RPMI8226 (cell line): ENCODE data around the gene RNF141.

Experiments used
- DNase-seq: peaks from one replicate; pipeline ENCODE4 v3.0.0-alpha.2; 2015

The RNF141 gene

GRCh38 chr11:10497371-10498021 lies 43.5 kb downstream of the RNF141 start:
- no peak for DNase-seq

DNA sequence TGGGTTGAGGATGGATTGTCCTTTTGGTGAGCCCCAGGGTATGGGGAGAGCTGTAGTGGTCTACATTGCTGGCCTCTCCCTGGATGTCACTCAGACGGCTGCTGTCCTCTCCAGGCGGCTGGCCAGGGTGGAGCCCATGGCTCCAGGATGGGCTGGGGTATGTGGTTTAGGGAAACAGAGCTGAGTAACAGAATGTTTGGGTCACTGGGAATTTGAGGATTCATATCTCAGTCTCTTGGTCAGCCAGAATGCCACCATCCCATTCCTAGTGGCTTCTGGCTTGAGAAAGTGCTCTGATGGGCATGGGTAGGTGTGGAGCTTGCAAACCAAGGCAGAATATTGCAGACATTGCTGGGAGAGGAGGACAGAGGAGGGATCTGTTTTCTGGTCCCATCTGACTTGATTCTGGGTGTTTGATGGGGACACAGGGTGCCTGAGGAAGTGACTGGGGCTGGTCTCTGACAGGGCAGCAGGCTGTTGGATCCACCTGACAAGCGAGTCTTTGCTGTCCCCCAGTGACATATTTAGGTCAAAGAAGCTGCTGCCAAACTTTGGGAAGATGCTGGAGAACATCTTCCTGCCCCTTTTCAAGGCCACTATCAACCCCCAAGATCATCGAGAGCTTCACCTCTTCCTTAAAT lies 44.6 kb downstream of the RNF141 start:
- no peak for DNase-seq

DNA sequence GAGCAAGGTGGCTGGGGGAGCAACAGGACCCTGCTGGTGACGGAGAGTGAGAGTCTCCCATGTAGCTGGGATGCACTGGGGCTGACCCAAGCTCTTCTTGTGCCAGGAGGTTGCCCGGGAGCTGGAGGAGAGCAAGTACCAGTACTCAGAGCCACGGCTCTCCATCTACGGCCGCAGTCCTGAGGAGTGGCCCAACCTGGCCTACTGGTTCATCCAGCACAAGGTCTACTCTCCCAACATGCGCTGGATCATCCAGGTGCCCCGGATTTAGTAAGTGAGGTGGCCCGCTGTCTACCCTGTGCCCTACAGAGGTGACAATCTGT lies 45.6 kb downstream of the RNF141 start:
- no peak for DNase-seq

- no peak for DNase-seq
Measured at GRCh38 chr11:10494636-10495463, 46.1 kb downstream of the RNF141 start.

- no peak for DNase-seq
Measured at GRCh38 chr11:10493041-10493663, 47.8 kb downstream of the RNF141 start.

DNA sequence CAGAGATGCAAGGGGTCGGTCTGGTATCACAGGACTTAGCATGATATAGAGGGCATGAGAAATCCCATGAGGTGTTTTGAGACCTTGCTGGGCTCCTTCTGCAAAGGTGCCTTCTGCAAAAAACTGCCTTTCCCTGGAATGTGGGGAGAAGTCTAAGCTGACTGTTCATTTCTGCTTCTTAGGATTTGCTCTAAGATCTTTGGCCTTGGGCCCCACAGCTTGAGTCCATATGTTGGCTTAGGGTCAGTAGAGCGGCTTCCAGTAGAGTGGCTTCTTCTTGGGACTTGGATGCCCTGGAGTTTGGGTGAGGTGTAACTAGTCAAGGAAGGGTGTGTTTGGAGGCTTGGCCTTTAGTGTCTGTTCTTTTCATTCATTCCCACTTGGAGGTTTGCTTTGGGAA lies 48.9 kb downstream of the RNF141 start:
- no peak for DNase-seq

DNA sequence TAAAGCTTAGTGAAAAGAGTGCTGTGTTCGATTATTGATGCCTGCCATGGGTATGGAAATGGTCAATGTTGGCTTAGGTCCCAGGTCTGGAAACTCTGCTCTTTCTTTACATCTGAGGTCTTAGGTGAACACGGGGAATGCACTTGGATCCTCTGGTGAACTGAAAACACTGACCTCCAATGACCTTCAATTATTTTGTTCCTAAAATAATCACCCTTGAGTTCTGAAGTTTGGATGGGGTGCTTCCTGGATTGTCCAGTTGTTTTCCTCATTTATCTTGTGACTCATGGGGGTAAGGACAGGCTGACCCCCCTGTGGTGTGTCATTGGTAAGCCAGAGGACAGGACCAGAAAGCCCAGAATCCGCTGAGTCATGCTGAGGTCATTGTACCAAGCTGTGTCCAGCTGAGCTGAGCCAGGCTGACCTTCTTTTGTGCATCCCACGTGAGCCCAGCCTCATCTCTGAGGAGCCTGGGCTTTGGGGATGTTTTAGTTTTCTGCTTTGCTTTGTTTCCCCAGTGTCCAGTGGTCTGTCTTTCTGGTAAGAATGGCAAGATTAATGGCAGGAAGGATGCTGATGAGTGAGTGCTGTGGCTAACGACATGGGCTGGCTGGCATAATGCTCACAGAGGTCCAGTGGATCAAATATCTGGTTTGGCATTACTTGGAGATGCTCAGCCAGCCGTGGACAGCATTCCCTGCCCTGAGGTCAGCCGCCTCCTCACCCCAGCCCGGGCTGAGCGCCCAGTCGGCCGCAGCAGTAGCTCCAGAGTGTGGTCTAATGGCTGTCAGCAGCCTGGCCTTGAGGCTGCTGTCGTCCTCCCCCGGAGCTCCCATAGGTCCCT lies 50.4 kb downstream of the RNF141 start:
- DNase-seq = no peak

- DNase-seq = no peak
Measured at GRCh38 chr11:10490032-10490397, 51.0 kb downstream of the RNF141 start.

DNA sequence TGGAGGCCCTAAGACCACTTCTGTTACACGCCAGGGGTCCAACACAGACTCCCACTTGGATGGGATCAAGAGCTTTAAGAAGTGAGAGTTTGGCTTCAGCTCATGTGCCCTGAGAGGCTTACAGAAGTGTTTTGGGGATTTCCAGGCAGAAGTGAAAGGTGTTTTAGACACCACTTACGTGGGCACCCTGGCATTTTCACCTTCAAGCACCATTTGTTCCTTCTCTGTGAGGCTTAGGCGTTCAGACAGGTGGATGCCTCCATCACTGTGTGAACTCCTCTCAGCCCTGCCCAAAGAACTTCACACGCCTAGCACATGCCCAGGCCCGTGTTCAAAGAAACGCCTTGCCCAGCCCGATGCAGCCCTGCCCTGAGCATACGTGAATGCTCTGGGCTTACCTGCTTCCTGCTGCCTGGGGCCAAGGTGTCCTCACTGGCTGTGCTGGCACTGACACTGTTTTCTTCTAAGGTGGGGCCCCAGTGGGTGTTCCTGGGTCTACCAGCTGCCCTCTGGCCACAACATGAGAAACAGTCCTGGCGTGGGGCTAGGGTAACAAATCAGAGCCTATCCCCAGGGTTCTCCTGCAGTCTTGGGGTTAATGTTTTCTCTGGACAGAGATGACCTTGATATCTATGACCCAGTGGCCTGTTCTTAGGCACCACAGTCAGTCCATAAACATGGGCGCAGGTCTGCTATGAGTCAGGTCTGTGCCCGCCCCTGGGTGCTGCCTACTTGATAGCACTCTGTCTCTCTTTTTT lies 51.9 kb downstream of the RNF141 start:
- no peak for DNase-seq

GRCh38 chr11:10488121-10488933 lies 52.7 kb downstream of the RNF141 start:
- DNase-seq = no peak

DNA sequence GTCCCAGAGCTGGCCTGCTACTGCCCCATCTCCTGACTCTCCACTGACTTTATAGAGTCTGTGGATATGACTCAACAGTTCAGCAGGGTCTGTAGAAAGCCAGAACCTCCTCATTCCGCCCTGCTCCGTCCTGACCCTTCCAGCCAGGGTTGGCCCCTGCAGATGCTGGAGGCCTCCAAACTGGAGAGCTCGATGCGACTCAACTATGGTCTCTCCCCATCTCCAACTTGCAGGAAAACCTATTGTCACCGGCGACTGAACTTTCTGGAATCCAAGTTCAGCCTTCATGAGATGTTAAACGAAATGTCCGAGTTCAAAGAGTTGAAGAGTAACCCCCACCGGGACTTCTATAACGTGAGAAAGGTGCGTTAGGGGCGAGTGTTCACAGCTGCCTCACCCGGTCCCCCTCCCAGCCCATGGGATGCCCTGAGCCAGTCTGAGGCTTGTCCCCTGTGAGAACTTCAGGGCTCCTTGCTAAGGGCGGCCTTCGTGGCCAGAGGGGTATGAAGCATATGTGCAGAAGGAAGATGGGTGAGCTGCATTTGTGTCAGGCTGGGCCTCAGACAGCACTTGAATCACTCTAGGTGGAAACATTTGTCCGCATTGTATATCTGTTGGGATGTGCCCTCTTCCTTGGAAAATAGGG lies 53.9 kb downstream of the RNF141 start:
- no peak for DNase-seq

DNA sequence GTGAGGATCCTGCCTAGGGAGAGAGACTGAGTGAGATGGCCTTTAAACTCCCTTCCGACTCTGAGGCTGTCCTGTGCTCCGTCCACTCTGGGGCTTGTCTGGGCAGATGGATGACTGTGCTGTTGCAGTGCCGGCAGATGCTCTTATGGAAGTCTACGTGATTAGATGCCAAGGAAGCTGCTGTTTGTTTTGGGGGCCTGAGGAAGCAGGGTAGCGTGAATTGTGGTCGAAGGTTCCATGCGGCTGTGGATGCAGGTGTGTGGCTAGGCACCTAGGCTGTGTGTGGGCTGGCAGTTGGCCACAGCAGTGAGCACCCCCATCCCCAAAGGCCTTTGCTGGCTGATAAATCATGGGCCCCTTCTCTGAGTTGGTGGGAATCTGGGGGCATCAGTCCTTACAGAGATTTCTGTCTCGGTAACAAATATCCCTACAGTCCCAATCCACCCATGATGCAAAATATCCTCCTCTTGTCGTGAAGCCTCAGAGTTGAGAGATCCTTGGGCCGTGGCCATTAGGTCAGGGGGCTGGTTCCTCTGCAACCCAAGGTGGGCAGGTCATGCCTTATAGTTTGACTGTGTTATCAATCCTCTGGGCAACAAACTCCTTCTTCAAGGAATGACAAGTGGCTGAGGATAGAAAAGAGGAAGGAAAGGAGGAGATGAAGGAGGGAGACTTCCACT lies 54.7 kb downstream of the RNF141 start:
- DNase-seq = no peak

- no peak for DNase-seq
Measured at GRCh38 chr11:10485646-10486045, 55.3 kb downstream of the RNF141 start.

DNA sequence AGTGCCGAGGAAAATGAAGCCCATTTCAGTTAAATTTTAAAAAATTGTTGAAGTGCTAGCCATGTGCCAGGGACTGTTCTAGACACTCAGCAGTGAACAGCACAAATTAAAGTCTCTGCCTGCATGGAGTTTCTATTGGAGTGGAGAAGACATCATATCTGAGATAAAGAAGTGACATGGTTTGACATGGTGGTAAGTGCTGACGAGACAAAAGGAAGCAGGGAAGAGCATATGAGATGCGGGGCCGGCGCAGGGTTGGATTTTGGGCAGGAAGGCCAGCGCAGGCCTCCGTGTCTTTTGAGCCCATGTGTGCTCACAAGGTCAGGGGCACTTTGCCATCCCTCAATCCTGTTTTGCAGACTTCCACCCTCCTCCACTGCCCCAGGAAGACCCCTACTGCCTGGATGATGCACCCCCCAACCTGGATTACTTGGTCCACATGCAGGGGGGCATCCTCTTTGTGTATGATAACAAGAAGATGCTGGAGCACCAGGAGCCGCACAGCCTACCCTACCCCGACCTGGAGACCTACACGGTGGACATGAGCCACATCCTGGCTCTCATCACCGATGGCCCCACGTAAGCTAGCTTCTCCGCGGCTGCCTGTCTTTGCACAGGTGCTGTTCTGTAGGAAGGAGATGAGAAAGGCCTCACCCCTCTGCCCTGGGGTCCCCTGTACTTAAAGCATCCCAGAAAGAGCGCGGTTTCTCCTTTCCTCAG lies 56.4 kb downstream of the RNF141 start:
- DNase-seq = no peak

- no peak for DNase-seq
Measured at GRCh38 chr11:10483584-10483983, 57.4 kb downstream of the RNF141 start.

DNA sequence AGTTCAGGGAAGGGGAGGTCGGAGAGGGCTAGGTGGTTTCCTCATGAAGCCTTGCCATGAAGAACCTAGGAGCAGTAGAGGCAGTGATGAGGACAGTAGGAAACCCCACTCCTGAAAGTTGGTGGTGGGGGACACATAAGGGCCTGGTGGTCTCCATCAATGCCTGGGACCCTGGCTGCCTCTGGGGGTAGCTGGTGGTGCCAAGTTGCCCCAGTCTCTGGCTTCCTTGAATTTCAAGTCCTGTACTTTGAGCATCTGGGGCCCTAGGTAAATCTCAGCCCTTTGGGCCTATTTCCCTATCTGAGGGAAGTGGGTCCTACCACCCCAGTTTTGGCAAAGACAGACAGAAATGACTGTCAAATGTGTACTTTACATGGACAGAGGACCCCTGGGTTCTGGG lies 57.8 kb downstream of the RNF141 start:
- DNase-seq = no peak

DNA sequence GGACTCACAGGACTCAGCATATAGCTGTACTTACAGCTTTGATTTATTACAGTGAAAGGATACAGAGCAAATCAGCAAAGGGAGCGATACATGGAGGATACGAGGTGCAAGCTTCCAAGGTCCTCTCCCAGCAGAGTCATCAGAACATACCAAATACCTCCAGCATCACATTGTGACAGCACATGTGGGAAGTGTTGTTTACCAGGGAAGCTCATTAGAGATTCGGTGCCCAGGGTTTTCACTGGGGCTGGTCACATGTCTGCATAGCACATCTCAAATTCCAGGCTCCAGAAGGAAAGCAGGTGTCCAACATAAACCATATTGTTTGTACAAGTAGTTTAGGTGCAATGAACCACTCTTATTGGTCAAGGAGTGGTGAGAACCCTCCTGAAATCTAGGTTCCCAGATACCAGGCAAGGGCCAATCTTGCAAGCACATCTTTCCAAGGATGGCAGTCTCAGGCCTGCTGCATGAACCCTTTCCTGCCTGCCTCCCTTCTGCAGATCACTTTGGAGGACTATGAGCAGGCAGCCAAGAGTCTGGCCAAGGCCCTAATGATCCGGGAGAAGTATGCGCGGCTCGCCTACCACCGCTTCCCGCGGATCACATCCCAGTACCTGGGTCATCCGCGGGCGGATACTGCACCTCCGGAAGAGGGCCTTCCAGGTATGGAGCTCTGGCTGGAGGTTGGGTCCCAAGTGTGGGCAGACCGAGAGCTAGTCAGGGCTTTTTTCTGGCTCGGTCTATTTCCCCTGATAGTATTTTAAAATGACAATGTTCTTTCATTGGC lies 59.2 kb downstream of the RNF141 start:
- DNase-seq = no peak

- DNase-seq = no peak
Measured at GRCh38 chr11:10480760-10481159, 60.2 kb downstream of the RNF141 start.

DNA sequence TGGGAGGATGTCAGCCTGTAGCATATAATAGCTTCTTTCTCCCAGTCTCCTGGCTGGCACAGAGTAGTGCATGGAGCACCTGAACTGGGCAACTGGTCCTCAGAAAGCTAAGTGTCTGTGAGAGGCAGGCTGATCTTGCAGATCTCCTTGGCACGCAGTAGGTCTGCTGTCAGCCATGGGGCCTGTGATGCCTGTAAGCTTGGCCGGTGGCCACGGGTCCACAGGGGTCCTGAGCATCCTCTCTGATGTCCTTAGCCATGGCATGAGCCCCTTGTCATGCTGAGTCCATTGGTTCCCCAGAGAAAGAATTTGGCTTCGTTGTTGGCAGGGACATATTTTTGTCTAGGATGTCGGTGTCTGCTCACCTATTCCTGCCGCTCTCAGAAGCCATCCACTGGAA lies 61.0 kb downstream of the RNF141 start:
- no peak for DNase-seq
